Heart left ventricle (tissue), 16 donors: ENCODE data around the gene TTLL5. TPM values are rescaled to one million over a fixed set of nuclear protein-coding genes. Genes with fewer than 3 reads are reported as not detected.

Source experiments
- ATAC-seq, 4 donors: fragments of 200-7000 bp; cut with Tn5 transposase; one replicate each; pipeline ENCODE4 v1.9.1; 2020 to 2022; ENCODE audit warnings: moderate library complexity in 4 of 4, mild to moderate bottlenecking in 3 of 4, moderate number of reproducible peaks in 1 of 4
- DNase-seq, 5 donors: peaks; one replicate each; pipeline ENCODE4 v3.0.0-alpha.2; 2020
- H3K27ac ChIP-seq, 12 donors: fragments of 200-600 bp; sonication (generic) in 4 of 12; one replicate each; pipeline versions ENCODE4 v1.5.0 to v1.8.0; 2016 to 2022; ENCODE audit warnings: mild to moderate bottlenecking in 2 of 12
- H3K27me3 ChIP-seq, 9 donors: fragments of 200-600 bp; sonication (generic) in 2 of 9; one replicate each; pipeline versions ENCODE4 v1.5.1 to v1.8.0; 2016 to 2022; ENCODE audit warnings: mild to moderate bottlenecking in 3 of 9
- H3K36me3 ChIP-seq, 9 donors: fragments of 200-600 bp; sonication (generic) in 2 of 9; one replicate each; pipeline versions ENCODE4 v1.5.0 to v1.8.0; 2018 to 2022; ENCODE audit warnings: mild to moderate bottlenecking in 2 of 9
- H3K4me1 ChIP-seq, 12 donors: fragments of 200-600 bp; sonication (generic) in 4 of 12; one replicate each; pipeline versions ENCODE4 v1.5.0 to v1.8.0; 2016 to 2022; ENCODE audit warnings: mild to moderate bottlenecking in 3 of 12
- H3K4me3 ChIP-seq, 12 donors: fragments of 200-600 bp; sonication (generic) in 4 of 12; one replicate each; pipeline versions ENCODE4 v1.5.0 to v1.8.0; 2017 to 2022; ENCODE audit warnings: mild to moderate bottlenecking in 9 of 12, moderate library complexity in 4 of 12
- H3K9me3 ChIP-seq, 12 donors: fragments of 200-600 bp; sonication (generic) in 4 of 12; one replicate each; pipeline versions ENCODE4 v1.5.0 to v1.8.0; 2016 to 2022; ENCODE audit warnings: mild to moderate bottlenecking in 1 of 12
- CTCF ChIP-seq, 12 donors: fragments of 200-600 bp; sonication (generic) in 4 of 12; IDR thresholded peaks; one replicate each; pipeline versions ENCODE4 v1.5.0 to v1.8.0; 2018 to 2022; ENCODE audit warnings: antibody characterized with exemption in 12 of 12, mild to moderate bottlenecking in 5 of 12
- POLR2A ChIP-seq, 2 donors: fragments of 450-650 bp; IDR thresholded peaks; one replicate each; pipeline ENCODE4 v1.6.1; 2017; ENCODE audit warnings: antibody characterized with exemption in 2 of 2, mild to moderate bottlenecking in 2 of 2, moderate library complexity in 2 of 2
- WGBS, 4 donors: extraction: QIAGEN DNeasy Blood & Tissue Kit in 2 of 4; methylation state at CpG; one replicate each; pipeline versions ENCODE4 v1.1.5 to v1.1.7; 2013 to 2018; 5-methylcytosine and 5-hydroxymethylcytosine counted together
- intact Hi-C, 10 donors: fragments of 100-400 bp; cut with DNase I; formaldehyde crosslinking; loops; one replicate each; pipeline versions ENCODE4 v1.11.1 to v1.14.2; 2022
- polyA plus RNA-seq, 2 donors: library from polyadenylated mRNA; stranded (reverse); fragments of 200-250 nt; gene quantifications; one replicate each; pipeline ENCODE4 v1.2.3, GENCODE V29; 2013
- total RNA-seq, 9 donors: library from RNA; depleted of rRNA in 2 of 9; stranded (reverse); fragments of >200 nt in 2 of 9; fragmentation: NEBNext Ultra II Directional in 3 of 9; extraction: Animal tissue kit (Norgen Biotek cat#: 25700) in 3 of 9; gene quantifications; one replicate each; pipeline versions ENCODE4 v1.1.0 to v1.2.4, GENCODE V29; 2016 to 2023
- donor health status: ischemic (EF 13 %, LVEDD 7.1; RV severe dilation, severe dysfunction).
- donor health status: healthy with polysubstance abuse.
- donor health status: DM: no; HTN: yes; CAD: no.
- donor health status: DM: no; HTN: no; CAD: no.
- donor health status: ischemic (EF 25% LVEDD 6.9; RV normal size, moderate dysfunction).
- donor health status: ischemic (EF 25% LVEDD 5.7; RV mildly dilated, moderate dysfunction).
- donor health status: healthy.
- donor health status: DM: yes; HTN: yes; CAD: no.
- donor health status: ischemic (EF 35%, LVEDD 5.7; RV mildly dilated, moderate dysfunction).
- donor health status: nonischemic (EF 11% LVEDD 7.7; RV severe dilation, severe dysfunction).
- donor health status: DM: yes; HTN: yes; CAD: no.
- donor health status: PGD.
- donor health status: ischemic (EF 29% LVEDD 5.4; RV normal size, mild dysfunction).
- donor health status: nonischemic (EF 23%, LVEDD 6.1; RV moderate dilation, normal function).

TTLL5 gene
- total and polyA plus RNA-seq, 11 donors = 6.2 to 24.6 (median 15.8) TPM

- TF ChIP-seq CTCF (IDR thresholded peaks at IDR 0.05) (no peak), POLR2A (IDR thresholded peaks at IDR 0.05) (no peak)
- Histone ChIP-seq H3K4me3 (no peak overlapping the region), H3K27me3 (no peaks in the 10 kb centered on the region), H3K4me1 (peaks cover 0 to 19% (median 7%) of the 10 kb centered on the region in 12 donors), H3K36me3 (peaks cover 0 to 72% (median 51%) of the 10 kb centered on the region in 9 donors), H3K9me3 (no peaks in the 10 kb centered on the region), H3K27ac (no peak overlapping the region)
- no peak for DNase-seq
- no peak for ATAC-seq
- intact Hi-C loops = loop anchor here in 1 of 10 donors (10.0 kb wide), 1 partner anchor 346 kb away; no protein-coding TSS in a partner anchor
- 94 to 97% (median 96%) methylated on average over 5 of the region's 5 CpGs for WGBS, 4 donors
Measured at GRCh38 chr14:75650253-75651058, 10.6 kb upstream of the TTLL5 start.

GRCh38 chr14:75653563-75653962 lies 7.5 kb upstream of the TTLL5 start:
- WGBS, 4 donors = 89 to 94% (median 91%) methylated on average over 1 of the region's 1 CpG
- TF ChIP-seq POLR2A (IDR thresholded peaks at IDR 0.05) (no peak), CTCF (IDR thresholded peaks at IDR 0.05) (no peak)

DNA sequence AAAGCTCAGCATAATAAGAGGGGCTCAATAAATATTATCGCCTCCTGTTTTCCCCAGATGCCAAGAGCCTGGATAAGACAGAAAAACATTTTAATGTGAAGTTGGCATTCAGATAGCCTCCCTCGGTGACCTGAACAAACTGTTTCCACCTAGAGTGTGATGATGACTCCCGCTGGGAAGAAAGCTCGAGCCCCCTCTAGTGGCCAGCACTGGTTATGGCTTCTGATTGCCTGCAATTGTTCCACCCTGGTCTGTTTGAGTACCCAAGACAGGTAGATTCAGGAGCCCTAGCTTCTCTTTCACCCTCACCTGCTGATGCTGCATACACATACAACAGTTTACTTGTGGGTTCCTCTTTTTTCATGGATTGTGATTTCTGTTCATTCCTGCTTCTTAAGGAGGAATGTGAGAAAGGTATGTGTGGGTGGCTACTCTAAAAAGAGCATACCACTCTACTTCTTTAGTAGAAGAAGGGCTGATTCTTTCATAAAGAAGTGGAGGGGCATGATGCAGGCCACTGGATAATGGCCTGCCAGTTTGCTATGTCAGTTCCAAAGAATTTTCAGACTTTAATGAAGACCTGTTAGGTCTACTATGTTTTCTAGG lies 6.8 kb upstream of the TTLL5 start:
- no peak overlapping the region for H3K27ac ChIP-seq
- ATAC-seq = peak; percentile 79 to 87 (median 84)
- peak; percentile 94 to 99 (median 96) for TF ChIP-seq CTCF (IDR thresholded peaks at IDR 0.05)
- no peak for TF ChIP-seq POLR2A (IDR thresholded peaks at IDR 0.05)
- 2 to 7% (median 4%) methylated on average over 4 of the region's 4 CpGs for WGBS, 4 donors
- no peaks in the 10 kb centered on the region for H3K9me3 ChIP-seq
- intact Hi-C loops = loop anchor here in 9 of 10 donors (1.0 to 10.0 kb wide), 4 partner anchors 75 to 349 kb away; partner anchors contain the start of gene FLVCR2 (in 5 of the 9)
- peaks cover 0 to 13% (median 0%) of the 10 kb centered on the region in 12 donors for H3K4me1 ChIP-seq
- no peaks in the 10 kb centered on the region for H3K27me3 ChIP-seq
- peaks cover 0 to 78% (median 57%) of the 10 kb centered on the region in 9 donors for H3K36me3 ChIP-seq
- no peak overlapping the region for H3K4me3 ChIP-seq
- peak; percentile 71 to 83 (median 78) for DNase-seq

More at GRCh38 chr14:75653563-75653962, 7.5 kb upstream of the TTLL5 start:
- Histone ChIP-seq H3K27ac (no peak overlapping the region), H3K27me3 (no peaks in the 10 kb centered on the region), H3K36me3 (peaks cover 0 to 81% (median 58%) of the 10 kb centered on the region in 9 donors), H3K4me3 (no peak overlapping the region), H3K9me3 (no peaks in the 10 kb centered on the region), H3K4me1 (peaks cover 0 to 13% (median 0%) of the 10 kb centered on the region in 12 donors)
- no peak for ATAC-seq
- no peak for DNase-seq
- intact Hi-C loops = loop anchor here in 1 of 10 donors (10.0 kb wide), 1 partner anchor 349 kb away; no protein-coding TSS in a partner anchor

- intact Hi-C loops = loop anchor here in 3 of 10 donors (2.0 to 10.0 kb wide), 2 partner anchors 76 to 350 kb away; partner anchors contain the start of gene FLVCR2 (in 2 of the 3)
- H3K36me3 ChIP-seq = peaks cover 0 to 68% (median 47%) of the 10 kb centered on the region in 9 donors
- 0% methylated on average over 1 of the region's 1 CpG for WGBS, 4 donors
Measured at GRCh38 chr14:75655235-75655634, 5.8 kb upstream of the TTLL5 start.

More at GRCh38 chr14:75655235-75655634, 5.8 kb upstream of the TTLL5 start:
- Histone ChIP-seq H3K27ac (no peak overlapping the region), H3K27me3 (no peaks in the 10 kb centered on the region), H3K4me1 (peaks cover 0 to 22% (median 6%) of the 10 kb centered on the region in 12 donors), H3K4me3 (no peak overlapping the region), H3K9me3 (no peaks in the 10 kb centered on the region)
- DNase-seq = no peak
- no peak for TF ChIP-seq POLR2A (IDR thresholded peaks at IDR 0.05)
- no peak for TF ChIP-seq CTCF (IDR thresholded peaks at IDR 0.05)
- no peak for ATAC-seq
